Muscle of back (tissue), 11 donors: ENCODE results near the gene FDPS. TPM values are rescaled to one million over a fixed set of nuclear protein-coding genes. Genes with fewer than 3 reads are reported as not detected.

Source experiments
- DNase-seq, 3 donors: peaks; one replicate each; pipeline versions ENCODE4 v3.0.0 to v3.0.0-alpha.2; 2013
- polyA plus RNA-seq, 10 donors: library from polyadenylated mRNA; unstranded; fragments of 120-200 nt; gene quantifications; one replicate each; pipeline ENCODE4 v1.2.1, GENCODE V29; 2013; ENCODE audit not compliant: insufficient read length in 10 of 10

FDPS gene
- polyA plus RNA-seq, 10 donors, result 88.5 to 139 (median 110) TPM

DNA sequence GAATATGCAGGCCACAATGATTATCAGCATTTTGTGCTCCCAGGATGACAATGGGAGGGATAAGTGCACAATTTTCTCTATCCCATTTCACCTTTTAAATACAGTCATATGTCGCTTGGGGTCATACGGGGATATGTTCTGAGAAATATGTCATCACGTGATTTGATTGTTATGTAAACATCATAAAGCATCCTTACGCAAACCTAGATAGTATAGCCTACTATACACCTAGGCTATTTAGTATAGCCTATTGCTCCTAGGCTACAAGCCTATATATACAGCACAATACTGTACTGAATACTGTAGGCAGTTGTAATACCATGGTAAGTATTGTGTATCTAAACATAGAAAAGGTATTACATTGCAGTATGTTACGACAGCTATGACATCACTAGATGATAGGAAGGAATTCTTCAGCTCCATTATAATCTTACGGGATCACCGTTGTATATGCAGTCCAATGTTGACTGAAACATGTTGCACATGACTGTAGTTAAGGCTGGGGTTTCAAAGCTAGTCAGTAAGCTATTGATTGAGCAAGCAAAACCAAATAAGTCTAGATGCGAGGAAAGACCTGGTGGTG, 30.9 kb downstream of the FDPS start:
- DNase-seq, result no peak

DNA sequence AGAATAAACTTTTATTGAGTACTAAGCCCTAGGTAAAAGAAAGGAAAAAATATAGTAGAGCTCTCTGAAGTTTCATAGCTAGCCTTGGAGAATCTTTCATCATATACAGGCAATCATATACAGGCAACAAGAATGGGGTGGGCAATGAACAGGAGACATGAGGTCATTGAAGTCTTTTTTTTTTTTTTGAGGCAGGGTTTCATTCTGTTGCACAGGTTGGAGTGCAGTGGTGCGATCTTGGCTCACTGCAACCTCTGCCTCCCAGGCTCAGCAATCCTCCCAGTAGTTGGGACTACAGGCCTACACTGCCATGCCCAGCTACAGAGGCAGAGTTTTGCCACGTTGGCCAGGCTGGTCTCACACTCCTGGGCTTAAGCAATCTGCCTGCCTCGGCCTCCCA, 34.2 kb downstream of the FDPS start:
- no peak for DNase-seq

DNA sequence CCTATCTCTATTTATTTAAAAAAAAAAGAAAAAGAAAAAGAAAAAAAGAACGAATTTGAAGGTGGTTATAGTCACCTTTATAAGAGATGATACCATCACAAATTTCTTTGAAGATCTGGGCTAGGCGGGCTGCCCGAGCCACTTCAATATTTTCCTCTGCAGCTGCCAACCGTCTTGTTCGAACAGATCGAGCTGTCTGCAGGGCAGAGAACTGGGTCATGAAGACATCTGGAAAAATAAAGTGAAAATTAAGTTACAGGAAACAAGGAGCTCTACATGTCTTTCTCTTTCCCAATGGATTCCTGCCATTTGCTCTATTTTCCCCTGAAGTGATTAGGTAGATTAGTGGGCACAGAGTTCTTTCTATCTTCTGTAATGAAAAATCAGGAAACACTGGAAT, 44.0 kb downstream of the FDPS start:
- peak in 2 of 3 donors; percentile 28 to 29 for DNase-seq

DNA sequence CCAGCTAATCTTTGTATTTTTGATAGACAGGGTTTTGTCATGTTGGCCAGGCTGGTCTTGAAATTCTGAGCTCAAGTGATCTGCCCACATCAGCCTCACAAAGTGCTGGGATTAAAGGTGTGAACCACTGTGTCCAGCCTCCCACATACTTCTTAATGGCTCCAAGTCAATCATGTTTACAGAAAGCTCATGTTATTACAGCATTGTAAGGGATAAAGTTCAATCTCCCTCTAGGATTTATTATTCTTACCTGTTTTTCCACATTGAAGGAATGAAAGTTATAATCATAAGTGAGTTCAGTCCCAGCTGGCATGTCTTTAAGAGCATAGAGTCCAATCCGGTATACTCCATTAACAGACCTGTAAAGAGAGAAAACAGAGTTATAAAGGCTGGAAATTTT, 51.4 kb downstream of the FDPS start:
- DNase-seq, result no peak

Other genes with a start within 250 kb of the FDPS start
- 10 to 100 TPM in 1 of 10 donors, 1 to 10 TPM in 9; 5.1 to 10.2 (median 7.0) TPM for gene EFNA4, start 245.1 kb upstream of the FDPS start, polyA plus RNA-seq
- 1 to 10 TPM; 2.1 to 5.3 (median 2.3) TPM for gene EFNA3, start 230.0 kb upstream of the FDPS start, polyA plus RNA-seq
- gene EFNA1, start 181.0 kb upstream of the FDPS start, polyA plus RNA-seq, result 10 to 100 TPM; 19.4 to 31.5 (median 22.8) TPM
- gene SLC50A1, start 173.0 kb upstream of the FDPS start, polyA plus RNA-seq, result 10 to 100 TPM; 18.1 to 21.6 (median 21.1) TPM
- 10 to 100 TPM; 11.9 to 28.7 (median 18.8) TPM for gene DPM3, start 168.3 kb upstream of the FDPS start, polyA plus RNA-seq
- gene KRTCAP2, start 135.6 kb upstream of the FDPS start, polyA plus RNA-seq, result 100 to 1,000 TPM in 2 of 10 donors, 10 to 100 TPM in 8; 77.1 to 103 (median 93.4) TPM
- gene TRIM46, start 135.0 kb upstream of the FDPS start, polyA plus RNA-seq, result under 1 TPM; 0.21 to 0.83 (median 0.52) TPM
- gene THBS3, start 101.0 kb upstream of the FDPS start, polyA plus RNA-seq, result 10 to 100 TPM; 48.6 to 97.0 (median 68.0) TPM
- gene MTX1, start 100.2 kb upstream of the FDPS start, polyA plus RNA-seq, result 10 to 100 TPM; 16.3 to 26.1 (median 21.6) TPM
- 10 to 100 TPM; 11.7 to 18.1 (median 15.3) TPM for gene ENTREP3, start 53.4 kb upstream of the FDPS start, polyA plus RNA-seq
- gene SCAMP3, start 46.5 kb upstream of the FDPS start, polyA plus RNA-seq, result 10 to 100 TPM; 39.1 to 50.0 (median 40.8) TPM
- gene CLK2, start 35.4 kb upstream of the FDPS start, polyA plus RNA-seq, result 10 to 100 TPM; 34.2 to 54.5 (median 41.4) TPM
- gene HCN3, start 31.4 kb upstream of the FDPS start, polyA plus RNA-seq, result 1 to 10 TPM; 3.0 to 8.1 (median 4.2) TPM
- under 1 TPM in 7 of 10 donors, not detected in 3; 0.08 to 0.36 (median 0.13) TPM for gene PKLR, start 7.4 kb upstream of the FDPS start, polyA plus RNA-seq
- 10 to 100 TPM; 20.5 to 30.4 (median 26.7) TPM for gene RUSC1, start 12.0 kb downstream of the FDPS start, polyA plus RNA-seq